IMR-90 (cell line): ENCODE results near the gene KPNA1. TPM values are rescaled to one million over a fixed set of nuclear protein-coding genes. Genes with fewer than 3 reads are reported as not detected.

ENCODE experiments used
- ATAC-seq: fragments of 200-7000 bp; cut with Tn5 transposase; 2 replicates; pipeline ENCODE4 v1.9.1; 2020; ENCODE audit warnings: low read depth, mild to moderate bottlenecking, moderate library complexity
- BruUV-seq: library from RNA; stranded (reverse); fragments of 400-500 nt; replicated peaks from 2 replicates; lab custom pipeline; 2021; lab: Mats Ljungman, UMichigan
- CTCF ChIA-PET: fragments of 300-600 bp; formaldehyde crosslinking; extraction: SDS; loops from one replicate; lab custom pipeline; 2021; ENCODE audit warnings: antibody characterized with exemption; lab: Yijun Ruan, JAX
- POLR2A ChIA-PET: fragments of 300-600 bp; sonication (Branson Sonifier 250); formaldehyde crosslinking; loops from one replicate; lab custom pipeline; 2022; ENCODE audit warnings: antibody characterized with exemption; ENCODE audit not compliant: unreplicated experiment; lab: Charles Lee
- DNase-seq: peaks from one replicate; pipeline ENCODE4 v3.0.0; 2013
- H2AFZ ChIP-seq: replicated peaks from 2 replicates; pipeline ENCODE3; 2013; ENCODE audit warnings: low read length, mild to moderate bottlenecking; ENCODE audit not compliant: poor library complexity
- H2AK5ac ChIP-seq: 2 replicates; pipeline ENCODE4 v1.6.1; 2013; ENCODE audit warnings: low read depth, low read length, inconsistent platforms
- H2AK9ac ChIP-seq: replicated peaks from 2 replicates; pipeline ENCODE3; 2013; ENCODE audit warnings: mild to moderate bottlenecking, low read depth, low read length, moderate library complexity; ENCODE audit not compliant: poor library complexity
- H2BK120ac ChIP-seq: 2 replicates; pipeline ENCODE4 v1.6.1; 2013; ENCODE audit warnings: low read depth, low read length, inconsistent platforms
- H2BK15ac ChIP-seq: 3 replicates; pipeline ENCODE4 v1.6.1; 2013; ENCODE audit warnings: low read depth, low read length, inconsistent platforms
- H2BK20ac ChIP-seq: 2 replicates; pipeline ENCODE4 v1.6.1; 2013; ENCODE audit warnings: low read depth, mild to moderate bottlenecking, inconsistent platforms, low read length, moderate library complexity
- H2BK5ac ChIP-seq: 2 replicates; pipeline ENCODE4 v1.6.1; 2013; ENCODE audit warnings: mild to moderate bottlenecking, low read depth, low read length, inconsistent platforms; ENCODE audit not compliant: poor library complexity, severe bottlenecking
- H3K14ac ChIP-seq: replicated peaks from 2 replicates; pipeline ENCODE4 v1.6.1; 2013; ENCODE audit warnings: low read depth, low read length, inconsistent platforms
- H3K18ac ChIP-seq: 2 replicates; pipeline ENCODE4 v1.6.1; 2013; ENCODE audit warnings: low read depth, low read length, control low read depth
- H3K23ac ChIP-seq: 2 replicates; pipeline ENCODE4 v1.6.1; 2013; ENCODE audit warnings: low read depth, low read length, inconsistent platforms
- H3K27ac ChIP-seq: 2 replicates; pipeline ENCODE4 v1.5.1; 2013; ENCODE audit warnings: mild to moderate bottlenecking, control low read depth, low read length; ENCODE audit not compliant: insufficient read depth
- H3K27me3 ChIP-seq: 2 replicates; pipeline ENCODE4 v1.6.1; 2013; ENCODE audit warnings: low read length; ENCODE audit not compliant: control insufficient read depth, insufficient read depth
- H3K36me3 ChIP-seq: 2 replicates; pipeline ENCODE4 v1.6.1; 2013; ENCODE audit warnings: low read length, mixed read lengths; ENCODE audit not compliant: control insufficient read depth, insufficient read depth
- H3K4ac ChIP-seq: 2 replicates; pipeline ENCODE4 v1.6.1; 2013; ENCODE audit warnings: low read depth, low read length, inconsistent platforms
- H3K4me1 ChIP-seq: 2 replicates; pipeline ENCODE4 v1.6.1; 2013; ENCODE audit warnings: low read length, mixed read lengths; ENCODE audit not compliant: control insufficient read depth, insufficient read depth
- H3K4me2 ChIP-seq: 2 replicates; pipeline ENCODE4 v1.6.1; 2013; ENCODE audit warnings: low read depth, mild to moderate bottlenecking, control low read depth, low read length, moderate library complexity
- H3K4me3 ChIP-seq: 2 replicates; pipeline ENCODE4 v1.5.1; 2013; ENCODE audit warnings: low read depth, mild to moderate bottlenecking, control low read depth, low read length, moderate library complexity; ENCODE audit not compliant: insufficient read depth
- H3K56ac ChIP-seq: 2 replicates; pipeline ENCODE4 v1.6.1; 2013; ENCODE audit warnings: low read length, inconsistent platforms; ENCODE audit not compliant: insufficient read depth; ENCODE audit errors: extremely low read depth
- H3K79me1 ChIP-seq, 2 experiments: 2 replicates each; pipeline ENCODE4 v1.6.1; 2013; ENCODE audit warnings: low read length in 2 of 2, inconsistent platforms in 1 of 2, low read depth in 1 of 2
- H3K9ac ChIP-seq: 2 replicates; pipeline ENCODE4 v1.6.1; 2013; ENCODE audit warnings: low read depth, low read length, control low read depth
- H3K9me1 ChIP-seq: 2 replicates; pipeline ENCODE4 v1.6.1; 2013; ENCODE audit warnings: low read length, inconsistent platforms; ENCODE audit not compliant: insufficient read depth
- H3K9me3 ChIP-seq: 2 replicates; pipeline ENCODE4 v1.6.1; 2013; ENCODE audit warnings: low read length; ENCODE audit not compliant: control insufficient read depth, insufficient read depth
- H4K20me1 ChIP-seq: 2 replicates; pipeline ENCODE4 v1.6.1; 2013; ENCODE audit warnings: low read length, inconsistent platforms; ENCODE audit not compliant: insufficient read depth
- H4K5ac ChIP-seq: 2 replicates; pipeline ENCODE4 v1.6.1; 2013; ENCODE audit warnings: mild to moderate bottlenecking, low read depth, low read length, control low read depth
- H4K8ac ChIP-seq, 2 experiments: 2 replicates each; pipeline ENCODE4 v1.6.1; 2013; ENCODE audit warnings: low read depth in 2 of 2, low read length in 2 of 2, control low read depth in 1 of 2, inconsistent platforms in 1 of 2
- H4K91ac ChIP-seq: 2 replicates; pipeline ENCODE4 v1.6.1; 2013; ENCODE audit warnings: low read depth, low read length, inconsistent platforms; ENCODE audit not compliant: insufficient read depth
- BHLHE40 ChIP-seq: fragments of 150-350 bp; IDR thresholded peaks from 2 replicates; pipeline ENCODE4 v1.6.1; 2016; ENCODE audit warnings: mild to moderate bottlenecking, low read depth, low read length
- CEBPB ChIP-seq: IDR thresholded peaks from 2 replicates; pipeline ENCODE4 v1.6.1; 2012; ENCODE audit warnings: low read depth, low read length, improper control_type of control experiment
- CHD1 ChIP-seq: IDR thresholded peaks from 2 replicates; pipeline ENCODE4 v1.6.1; 2012; ENCODE audit warnings: low read depth, low read length, improper control_type of control experiment
- ELK1 ChIP-seq: fragments of 150-350 bp; IDR thresholded peaks from 2 replicates; pipeline ENCODE4 v1.6.1; 2016; ENCODE audit warnings: low read depth, mild to moderate bottlenecking, low read length, moderate library complexity, borderline replicate concordance
- FOS ChIP-seq: fragments of 150-350 bp; IDR thresholded peaks from 2 replicates; pipeline ENCODE4 v1.6.1; 2016; ENCODE audit warnings: low read depth, low read length
- MAFK ChIP-seq: IDR thresholded peaks from 2 replicates; pipeline ENCODE4 v1.6.1; 2012; ENCODE audit warnings: low read depth, low read length, improper control_type of control experiment
- MAZ ChIP-seq: IDR thresholded peaks from 2 replicates; pipeline ENCODE4 v1.6.1; 2012; ENCODE audit warnings: low read depth, mild to moderate bottlenecking, low read length, improper control_type of control experiment, moderate library complexity, borderline replicate concordance
- MXI1 ChIP-seq: IDR thresholded peaks from 2 replicates; pipeline ENCODE4 v1.6.1; 2012; ENCODE audit warnings: low read depth, mild to moderate bottlenecking, low read length, moderate library complexity, borderline replicate concordance
- NFE2L2 ChIP-seq: fragments of 150-350 bp; IDR thresholded peaks from 2 replicates; pipeline ENCODE4 v1.6.1; 2016; ENCODE audit warnings: low read depth, mild to moderate bottlenecking, low read length
- POLR2A ChIP-seq: IDR thresholded peaks from 2 replicates; pipeline ENCODE4 v1.6.1; 2012; ENCODE audit warnings: mild to moderate bottlenecking, low read depth, low read length
- RAD21 ChIP-seq: IDR thresholded peaks from 2 replicates; pipeline ENCODE4 v1.6.1; 2012; ENCODE audit warnings: low read length, improper control_type of control experiment
- RCOR1 ChIP-seq: IDR thresholded peaks from 2 replicates; pipeline ENCODE4 v1.6.1; 2012; ENCODE audit warnings: mild to moderate bottlenecking, low read length, improper control_type of control experiment; ENCODE audit not compliant: insufficient replicate concordance
- RFX5 ChIP-seq: IDR thresholded peaks from 2 replicates; pipeline ENCODE4 v1.8.0; 2012; ENCODE audit warnings: low read depth, mild to moderate bottlenecking, low read length, moderate library complexity
- SMC3 ChIP-seq: fragments of 150-350 bp; IDR thresholded peaks from 2 replicates; pipeline ENCODE4 v1.6.1; 2016; ENCODE audit warnings: low read depth, mild to moderate bottlenecking, antibody characterized with exemption, low read length, moderate library complexity
- WGBS, 2 experiments: methylation state at CpG; one replicate each; pipeline versions ENCODE4 v1.1.5 to v1.1.7; 2013; ENCODE audit warnings: missing lambda C conversion rate in 2 of 2; ENCODE audit not compliant: insufficient read length in 1 of 2; ENCODE audit errors: extremely low coverage in 2 of 2; 5-methylcytosine and 5-hydroxymethylcytosine counted together
- dilution Hi-C: fragments of 300-500 bp; cut with HindIII; formaldehyde crosslinking; loops from one replicate; pipeline ENCODE4 v1.14.3; 2018; ENCODE audit warnings: low sequenced_read_pairs; ENCODE audit not compliant: unreplicated experiment
- in situ Hi-C: fragments of 300-500 bp; cut with MboI; formaldehyde crosslinking; loops from 3 replicates; pipeline ENCODE4 v1.14.3; 2019; ENCODE audit warnings: low sequenced_read_pairs, inconsistent platforms, mixed read lengths
- intact Hi-C: fragments of 100-400 bp; cut with micrococcal nuclease; formaldehyde crosslinking; loops from 2 replicates; pipeline ENCODE4 v1.10.0; 2022
- polyA plus RNA-seq, 3 experiments: library from polyadenylated mRNA; depleted of rRNA; stranded (reverse); fragments of >200 nt; gene quantifications; 2 replicates each; pipeline ENCODE4 v1.2.3, GENCODE V29; 2012; ENCODE audit warnings: low replicate concordance in 1 of 3
- total RNA-seq: library from RNA; depleted of rRNA; stranded (reverse); fragments of >200 nt; gene quantifications from 2 replicates; pipeline ENCODE4 v1.2.3, GENCODE V29; 2012
- TF ChIP-seq, protein P1 (sequence below): fragments of 150-350 bp; IDR thresholded peaks from 2 replicates; pipeline ENCODE4 v1.6.1; 2017; ENCODE audit warnings: mild to moderate bottlenecking, antibody characterized with exemption, low read length, low read depth

KPNA1 gene
- total and polyA plus RNA-seq, 2 of the 4 experiments (the other 2 are of a cell fraction) = 30.6 to 112 TPM

DNA sequence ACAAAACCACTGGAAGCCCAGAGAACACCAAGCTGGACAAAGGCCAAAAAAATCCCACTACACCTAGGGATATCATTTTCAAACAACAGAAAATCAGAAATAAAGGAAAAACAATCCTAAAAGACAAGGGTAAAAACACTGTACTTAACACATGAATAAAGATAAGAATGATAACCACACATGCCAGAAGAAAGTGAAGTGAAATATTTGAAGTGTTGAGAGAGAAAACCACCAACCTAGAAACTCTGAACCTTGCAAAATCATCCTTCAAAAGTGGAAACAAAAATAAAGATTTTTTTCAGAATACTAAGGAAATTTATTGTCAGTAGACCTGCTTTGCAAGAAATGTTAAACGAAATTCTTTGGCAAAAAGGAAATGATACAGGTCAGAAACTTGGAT lies 45.1 kb downstream of the KPNA1 start:
- Histone ChIP-seq H2BK15ac (no peak overlapping the region), H4K91ac (no peak overlapping the region), H4K20me1 (peaks cover 40% of the 10 kb centered on the region), H3K9ac (no peak overlapping the region), H3K9me3 (no peaks in the 10 kb centered on the region), H3K23ac (no peak overlapping the region), H3K36me3 (peaks cover 4% of the 10 kb centered on the region), H2AK5ac (no peak overlapping the region), H3K4me3 (no peak overlapping the region), H2BK20ac (no peak overlapping the region), H3K27me3 (no peaks in the 10 kb centered on the region), H3K4ac (no peak overlapping the region), H2BK120ac (no peak overlapping the region), H3K18ac (no peak overlapping the region), H3K14ac (no peak overlapping the region), H3K4me2 (no peak overlapping the region), H4K5ac (no peak overlapping the region), H2BK5ac (no peak overlapping the region), H3K9me1 (peaks cover 3% of the 10 kb centered on the region; the same call in 1 of the 2 replicates), H4K8ac (no peak overlapping the region), H3K4me1 (no peaks in the 10 kb centered on the region), H3K79me1 (peaks cover 19 to 54% of the 10 kb centered on the region in 2 experiments), H2AK9ac (no peak overlapping the region), H3K56ac (no peak overlapping the region), H3K27ac (no peak overlapping the region), H2AFZ (no peak overlapping the region)
- intact Hi-C loops (no loop called here), dilution Hi-C loops (no loop called here), in situ Hi-C loops (no loop called here)
- TF ChIP-seq RCOR1 (no peak), CHD1 (no peak), MAFK (no peak), MAZ (no peak), NFE2L2 (no peak), CEBPB (no peak), SMC3 (no peak), BHLHE40 (no peak), ELK1 (no peak), MXI1 (no peak), RFX5 (no peak), FOS (no peak), POLR2A (no peak), RAD21 (no peak)
- TF ChIP-seq, protein P1, sequence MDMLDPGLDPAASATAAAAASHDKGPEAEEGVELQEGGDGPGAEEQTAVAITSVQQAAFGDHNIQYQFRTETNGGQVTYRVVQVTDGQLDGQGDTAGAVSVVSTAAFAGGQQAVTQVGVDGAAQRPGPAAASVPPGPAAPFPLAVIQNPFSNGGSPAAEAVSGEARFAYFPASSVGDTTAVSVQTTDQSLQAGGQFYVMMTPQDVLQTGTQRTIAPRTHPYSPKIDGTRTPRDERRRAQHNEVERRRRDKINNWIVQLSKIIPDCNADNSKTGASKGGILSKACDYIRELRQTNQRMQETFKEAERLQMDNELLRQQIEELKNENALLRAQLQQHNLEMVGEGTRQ = no peak
- ATAC-seq = no peak
- POLR2A ChIA-PET = no interaction called here
- no TSS peak for BruUV-seq
- no peak for DNase-seq
- no CpG with 5 or more reads among the region's 1 CpG for WGBS, 2 experiments
- CTCF ChIA-PET = no interaction called here
